ENCODE data around the gene CDIPT.
"Not testable (repeated sequence)": the region's sequence is repeated elsewhere in the genome, so short reads cannot be mapped to it uniquely, and the experiment has no call there.

The CDIPT gene

DNA sequence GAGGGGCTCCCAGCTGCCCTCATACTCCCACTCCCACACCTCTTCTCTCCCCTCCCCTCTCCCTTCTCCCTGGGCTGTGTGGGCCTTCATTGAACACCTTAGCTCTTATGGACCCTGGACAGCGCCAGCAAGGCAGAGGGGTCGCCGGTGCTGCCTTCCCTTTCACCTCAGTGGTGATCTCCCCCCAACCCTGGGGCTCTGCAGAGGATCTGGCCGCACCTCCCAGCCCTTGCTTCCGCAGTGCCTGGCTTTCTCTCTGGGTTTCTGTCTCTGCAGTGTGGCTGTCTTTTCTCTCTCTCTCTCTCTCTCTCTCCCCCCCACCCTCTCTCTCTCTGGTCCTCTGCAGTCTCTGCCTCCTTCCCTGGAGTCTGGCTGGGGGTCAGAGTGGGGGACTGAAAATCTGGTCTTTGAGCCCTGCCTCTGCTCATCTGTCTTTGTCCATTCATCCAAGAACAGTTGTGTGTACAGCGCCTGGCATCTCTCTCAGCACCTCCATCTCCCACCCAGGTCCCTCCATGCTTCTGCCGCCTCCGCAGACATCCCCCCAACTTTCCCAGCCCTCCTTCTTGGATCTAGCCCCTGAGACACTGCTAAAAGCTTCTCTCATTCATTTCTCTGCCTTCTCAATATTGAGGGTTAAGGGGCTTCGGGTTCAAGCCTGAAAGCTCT is 35.2 kb upstream of the CDIPT start:
- FAIRE-seq (no peak), DNase-seq (ENCODE audit: extremely low spot score, insufficient read length, low read depth) (no peak)

GRCh38 chr16:29897333-29897732 is 34.3 kb upstream of the CDIPT start:
- FAIRE-seq = no peak
- no peak for DNase-seq (ENCODE audit: extremely low spot score, insufficient read length, low read depth)

DNA sequence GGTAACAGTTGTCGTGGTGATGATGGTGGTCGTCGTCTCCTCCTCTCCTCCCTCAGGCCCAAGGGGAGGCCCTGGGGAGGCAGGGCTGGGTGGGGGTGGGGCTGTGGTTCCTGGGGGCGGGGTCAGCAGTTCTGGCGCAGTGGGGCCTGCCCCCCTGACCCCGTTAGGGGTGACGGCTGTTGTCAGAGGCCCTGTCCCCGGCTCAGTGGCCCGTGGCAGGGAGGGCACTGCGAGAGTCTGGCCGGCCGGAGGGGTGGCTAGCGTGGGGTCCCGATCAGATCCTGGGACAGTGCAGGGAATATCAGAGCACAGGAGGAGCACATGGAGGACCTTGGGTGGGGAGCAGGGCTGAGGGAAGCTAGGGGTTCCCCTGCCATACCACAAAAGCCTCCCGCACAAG is 33.8 kb upstream of the CDIPT start:
- FAIRE-seq = no peak
- DNase-seq (ENCODE audit: extremely low spot score, insufficient read length, low read depth) = no peak

DNA sequence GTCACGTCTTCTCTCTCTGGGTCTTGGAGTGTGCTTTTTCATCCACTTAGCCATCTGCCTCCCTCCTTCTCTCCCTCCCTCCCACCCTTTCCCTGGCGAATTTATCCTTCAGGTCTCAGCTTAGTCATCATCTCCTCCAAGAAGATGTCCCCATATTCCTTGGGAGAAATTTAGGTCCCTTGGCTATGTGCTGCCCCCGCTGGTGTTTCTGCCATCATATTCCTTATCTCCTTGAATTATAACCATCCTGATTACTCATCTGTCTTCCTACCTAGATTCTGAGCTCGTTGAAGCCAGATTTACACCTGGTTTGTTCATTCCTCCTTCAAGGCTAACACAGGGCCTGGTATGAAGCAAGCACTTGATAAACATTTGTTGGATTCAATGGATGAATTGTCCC is 31.3 kb upstream of the CDIPT start:
- FAIRE-seq (no peak), DNase-seq (ENCODE audit: extremely low spot score, insufficient read length, low read depth) (no peak)

DNA sequence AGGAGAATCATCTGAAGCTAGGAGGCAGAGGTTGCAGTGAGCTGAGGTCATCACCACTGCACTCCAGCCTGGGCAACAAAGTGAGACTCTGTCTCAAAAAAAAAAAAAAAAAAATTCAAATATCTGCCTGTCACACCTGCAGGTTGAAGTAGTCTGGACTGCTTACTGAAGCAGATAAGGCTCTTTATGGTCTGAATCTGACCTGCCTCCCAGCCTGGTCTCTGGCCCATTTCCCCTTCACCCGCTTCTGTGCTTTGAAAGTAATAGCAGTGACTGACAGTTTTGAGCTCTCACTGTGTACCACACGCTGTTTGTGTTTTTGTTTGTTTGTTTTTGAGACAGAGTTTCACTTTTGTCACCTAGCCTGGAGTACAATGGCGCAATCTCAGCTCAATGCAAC is 30.5 kb upstream of the CDIPT start:
- no peak for FAIRE-seq
- DNase-seq (ENCODE audit: extremely low spot score, insufficient read length, low read depth) = no peak

- DNase-seq (ENCODE audit: extremely low spot score, insufficient read length, low read depth) (no peak), FAIRE-seq (no peak)
These were observed 29.4 kb upstream of the CDIPT start for GRCh38 chr16:29892458-29892813.

DNA sequence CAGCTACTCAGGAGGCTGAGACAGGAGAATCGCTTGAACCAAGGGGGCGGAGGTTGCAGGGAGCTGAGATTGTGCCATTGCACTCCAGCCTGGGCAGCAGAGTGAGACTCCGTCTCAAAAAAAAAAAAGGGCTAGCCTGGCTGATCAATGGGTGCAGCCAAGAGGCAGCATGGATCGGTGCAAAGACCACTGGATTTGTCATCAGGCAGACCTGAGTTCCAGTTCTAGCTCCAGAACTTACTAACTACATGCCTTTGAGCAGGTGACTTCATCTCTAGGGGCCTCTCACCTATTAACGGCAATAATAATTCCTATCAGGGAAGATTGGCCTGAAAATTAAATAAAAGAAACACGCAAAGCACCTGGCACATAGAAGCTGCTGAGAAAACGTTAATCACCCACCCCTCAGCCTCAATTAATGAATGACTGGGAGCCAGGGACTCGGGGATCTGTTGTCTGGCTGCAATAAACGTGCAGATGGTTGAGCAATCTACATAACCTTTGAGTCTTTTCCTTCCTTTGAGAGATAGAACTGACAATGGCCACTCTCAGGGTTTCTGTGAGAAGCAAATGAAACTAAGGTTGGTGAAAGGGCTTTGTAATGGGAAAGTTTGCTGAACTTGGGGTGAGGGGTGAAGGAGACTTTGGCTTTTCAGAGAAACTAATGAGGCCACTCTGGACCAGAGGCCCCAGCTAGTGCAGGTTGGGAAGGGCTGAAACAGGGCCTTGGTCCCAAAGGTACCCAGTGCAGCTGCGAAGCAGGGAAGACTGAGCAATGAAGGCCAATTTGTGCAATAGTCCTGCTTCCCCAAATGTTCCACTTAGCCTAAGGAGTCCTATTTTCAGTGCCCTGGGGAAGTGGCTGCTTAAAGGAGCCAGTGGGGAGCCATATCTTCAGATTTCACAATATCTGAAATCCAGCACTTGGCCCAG is 28.8 kb upstream of the CDIPT start:
- FAIRE-seq (no peak), DNase-seq (ENCODE audit: extremely low spot score, insufficient read length, low read depth) (no peak)

GRCh38 chr16:29889372-29889771 is 26.3 kb upstream of the CDIPT start:
- FAIRE-seq; DNase-seq (ENCODE audit: extremely low spot score, insufficient read length, low read depth): not testable (repeated sequence)

- FAIRE-seq = no peak
- DNase-seq (ENCODE audit: extremely low spot score, insufficient read length, low read depth) = no peak
These were observed 21.0 kb upstream of the CDIPT start for GRCh38 chr16:29883987-29884386.

- FAIRE-seq = no peak
These were observed 18.0 kb upstream of the CDIPT start for GRCh38 chr16:29881050-29881449.

GRCh38 chr16:29878172-29878571 is 15.1 kb upstream of the CDIPT start:
- no peak for FAIRE-seq
- no peak for DNase-seq (ENCODE audit: extremely low spot score, insufficient read length, low read depth)

More at GRCh38 chr16:29881050-29881449, 18.0 kb upstream of the CDIPT start:
- DNase-seq (ENCODE audit: extremely low spot score, insufficient read length, low read depth) = no peak

GRCh38 chr16:29877266-29877961 is 14.4 kb upstream of the CDIPT start:
- FAIRE-seq (peak; percentile 57), DNase-seq (ENCODE audit: extremely low spot score, insufficient read length, low read depth) (no peak)

DNA sequence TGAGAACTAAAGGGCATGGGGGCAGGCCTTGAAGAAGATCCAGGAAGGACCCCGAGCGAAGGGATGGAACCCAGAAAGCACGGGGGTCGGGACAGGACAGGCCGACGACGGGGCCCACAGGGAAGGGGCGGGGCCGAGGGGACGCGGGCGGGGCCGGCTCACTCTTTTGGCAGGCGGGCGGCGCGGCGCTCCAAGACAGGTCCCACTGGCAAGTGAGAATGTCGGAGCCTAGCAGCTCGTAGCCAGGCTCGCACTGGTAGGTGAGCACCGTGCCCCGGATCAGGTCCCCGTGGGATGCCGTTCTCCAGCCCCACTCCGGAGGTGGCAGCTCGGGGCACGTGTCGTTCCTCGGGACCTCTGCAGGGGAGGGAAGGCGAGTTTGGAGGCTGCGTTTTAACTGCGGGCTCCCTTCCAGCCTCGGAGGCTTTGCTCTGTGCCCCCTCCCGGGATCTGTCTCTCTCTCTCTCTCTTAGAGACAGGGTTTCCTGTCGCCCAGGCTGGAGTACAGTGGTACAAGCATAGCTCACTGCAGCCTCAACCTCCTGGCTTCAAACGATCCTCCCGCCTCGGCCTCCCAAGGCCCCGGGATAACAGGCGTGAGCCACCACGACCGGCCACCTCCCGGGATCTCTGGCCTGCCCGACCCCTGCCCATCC is 13.7 kb upstream of the CDIPT start:
- no peak for FAIRE-seq
- DNase-seq (ENCODE audit: extremely low spot score, insufficient read length, low read depth) = no peak

- no peak for FAIRE-seq
- DNase-seq (ENCODE audit: extremely low spot score, insufficient read length, low read depth) = no peak
These were observed 13.2 kb upstream of the CDIPT start for GRCh38 chr16:29876217-29876593.

GRCh38 chr16:29875206-29875605 is 12.2 kb upstream of the CDIPT start:
- DNase-seq (ENCODE audit: extremely low spot score, insufficient read length, low read depth) (no peak), FAIRE-seq (no peak)

DNA sequence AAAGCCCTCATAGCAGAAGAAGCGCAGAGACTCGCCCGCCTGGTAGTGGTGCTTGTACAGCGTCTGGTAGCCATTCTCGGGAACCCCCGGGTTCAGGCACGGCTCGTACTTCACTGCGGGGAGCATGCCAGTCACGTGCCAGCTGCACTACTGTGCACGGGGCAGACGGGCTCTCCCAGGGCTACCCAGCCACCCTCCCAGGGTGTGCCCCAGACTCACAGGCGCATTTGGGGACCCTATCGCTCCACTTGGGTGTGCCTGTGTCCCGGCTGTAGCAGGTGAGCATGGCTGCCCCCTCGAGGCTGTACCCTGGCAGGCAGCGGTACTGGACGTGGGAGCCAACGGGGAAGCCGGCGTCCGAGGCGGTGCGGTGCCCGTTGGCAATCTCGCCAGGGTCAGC is 10.3 kb upstream of the CDIPT start:
- no peak for DNase-seq (ENCODE audit: extremely low spot score, insufficient read length, low read depth)
- no peak for FAIRE-seq

DNA sequence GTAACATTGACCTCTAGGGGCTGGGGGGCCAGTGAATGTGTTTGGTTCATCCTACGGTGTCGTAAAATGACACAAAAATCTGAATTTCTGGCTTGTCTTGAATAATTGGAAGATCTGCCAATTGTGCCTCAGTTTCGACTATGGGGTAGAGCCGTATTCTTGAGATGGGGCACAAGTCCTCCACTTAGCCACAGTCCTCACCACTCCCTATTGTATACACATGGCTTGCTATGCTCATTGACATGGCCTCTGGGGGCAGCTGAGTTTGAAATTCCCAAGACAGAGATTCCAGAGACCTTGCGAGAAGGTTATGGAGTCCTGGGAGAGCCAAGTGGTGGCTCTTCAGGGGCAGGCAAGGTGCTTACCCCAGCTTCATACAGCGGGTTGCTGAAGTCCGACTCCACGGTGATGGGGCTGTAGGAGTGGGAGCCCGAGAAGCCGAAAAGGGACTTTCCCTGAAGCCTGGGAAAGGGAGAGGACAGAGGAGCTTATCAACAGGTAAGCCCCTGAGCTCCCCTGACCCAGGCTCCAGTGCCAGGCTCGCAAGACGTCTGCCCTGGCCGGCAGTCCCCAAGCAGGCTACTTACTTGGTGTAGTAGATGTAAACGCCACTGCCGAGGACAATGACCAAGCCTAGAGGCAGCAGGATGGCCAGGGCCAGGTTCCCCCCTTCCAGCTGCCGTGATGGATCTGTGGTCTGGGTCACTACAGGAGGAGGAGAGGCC is 9.0 kb upstream of the CDIPT start:
- FAIRE-seq = no peak
- DNase-seq (ENCODE audit: extremely low spot score, insufficient read length, low read depth) = no peak

- not testable (repeated sequence) for FAIRE-seq; DNase-seq (ENCODE audit: extremely low spot score, insufficient read length, low read depth)
These were observed 6.0 kb upstream of the CDIPT start for GRCh38 chr16:29869067-29869466.

DNA sequence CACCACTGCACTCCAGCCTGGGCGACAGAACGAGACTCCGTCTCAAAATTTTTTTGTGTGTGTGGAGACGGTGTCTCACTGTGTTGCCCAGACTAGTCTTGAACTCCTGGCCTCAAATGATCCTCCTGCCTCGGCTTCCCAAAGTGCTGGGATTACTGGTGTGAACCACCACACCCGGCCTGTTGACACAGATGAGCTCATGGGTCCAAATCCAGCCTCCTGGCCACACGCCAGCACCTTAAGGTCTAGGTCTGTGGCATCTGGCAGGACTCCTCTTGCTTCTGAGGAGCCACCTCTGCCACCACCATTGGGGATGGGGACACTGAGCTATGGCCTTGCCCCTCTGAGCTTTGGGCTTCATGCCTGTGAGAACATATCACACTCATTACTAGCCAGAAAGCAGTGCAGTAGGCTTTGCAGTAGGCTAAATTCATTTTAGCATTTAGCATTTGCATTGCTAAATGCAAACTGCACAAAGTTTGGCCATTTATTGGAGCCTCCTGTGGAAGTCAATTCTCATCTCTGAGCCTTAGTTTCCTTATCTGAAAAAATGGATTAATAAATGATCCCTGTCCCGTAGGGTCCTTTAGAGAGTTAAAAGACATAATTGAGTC is 5.5 kb upstream of the CDIPT start:
- FAIRE-seq (no peak), DNase-seq (ENCODE audit: extremely low spot score, insufficient read length, low read depth) (no peak)

Measured in GM18507 (cell line).